ENCODE data around the gene LCN1.

DNA sequence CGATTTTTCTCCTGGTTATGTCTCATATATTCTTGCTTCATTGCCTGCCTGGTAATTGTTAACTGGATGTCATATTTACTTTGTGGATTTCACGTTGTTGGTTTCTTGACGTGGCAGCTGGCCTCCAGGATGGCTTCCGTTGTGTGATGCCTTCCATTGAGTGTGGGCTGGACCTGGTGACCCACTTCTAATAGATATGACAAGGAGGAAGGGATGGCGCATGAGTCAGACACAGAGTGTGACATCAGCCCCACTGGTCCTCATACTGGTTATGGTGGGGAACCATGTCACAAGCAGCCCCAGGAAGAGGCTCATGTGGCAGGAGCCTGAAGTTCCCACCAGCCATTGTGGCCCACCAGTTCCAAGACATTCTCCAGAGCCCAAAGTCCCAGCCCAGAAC lies 34.0 kb downstream of the LCN1 start:
- TF ChIP-seq, protein P1, sequence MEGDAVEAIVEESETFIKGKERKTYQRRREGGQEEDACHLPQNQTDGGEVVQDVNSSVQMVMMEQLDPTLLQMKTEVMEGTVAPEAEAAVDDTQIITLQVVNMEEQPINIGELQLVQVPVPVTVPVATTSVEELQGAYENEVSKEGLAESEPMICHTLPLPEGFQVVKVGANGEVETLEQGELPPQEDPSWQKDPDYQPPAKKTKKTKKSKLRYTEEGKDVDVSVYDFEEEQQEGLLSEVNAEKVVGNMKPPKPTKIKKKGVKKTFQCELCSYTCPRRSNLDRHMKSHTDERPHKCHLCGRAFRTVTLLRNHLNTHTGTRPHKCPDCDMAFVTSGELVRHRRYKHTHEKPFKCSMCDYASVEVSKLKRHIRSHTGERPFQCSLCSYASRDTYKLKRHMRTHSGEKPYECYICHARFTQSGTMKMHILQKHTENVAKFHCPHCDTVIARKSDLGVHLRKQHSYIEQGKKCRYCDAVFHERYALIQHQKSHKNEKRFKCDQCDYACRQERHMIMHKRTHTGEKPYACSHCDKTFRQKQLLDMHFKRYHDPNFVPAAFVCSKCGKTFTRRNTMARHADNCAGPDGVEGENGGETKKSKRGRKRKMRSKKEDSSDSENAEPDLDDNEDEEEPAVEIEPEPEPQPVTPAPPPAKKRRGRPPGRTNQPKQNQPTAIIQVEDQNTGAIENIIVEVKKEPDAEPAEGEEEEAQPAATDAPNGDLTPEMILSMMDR (IDR thresholded peaks at IDR 0.05), result no peak
- no peak for TF ChIP-seq POLR2A (IDR thresholded peaks at IDR 0.05)
